ENCODE results near the gene KLHL26. TPM values are rescaled to one million over a fixed set of nuclear protein-coding genes. Genes with fewer than 3 reads are reported as not detected.
A peak's percentile ranks its signal among the peaks of the same experiment; 100 is the strongest.
"Not testable (repeated sequence)": the region's sequence is repeated elsewhere in the genome, so short reads cannot be mapped to it uniquely, and the experiment has no call there.

The KLHL26 gene
- total RNA-seq, 1 experiment from 2014 or later = 5.9 TPM

- no peak for DNase-seq (ENCODE audit: low spot score)
Measured at GRCh38 chr19:18662972-18663732, 26.3 kb downstream of the KLHL26 start.

GRCh38 chr19:18663940-18664530 is 27.2 kb downstream of the KLHL26 start:
- DNase-seq (ENCODE audit: low spot score) = no peak

GRCh38 chr19:18665771-18666202 is 29.0 kb downstream of the KLHL26 start:
- no peak for DNase-seq (ENCODE audit: low spot score)

- DNase-seq (ENCODE audit: low spot score) = no peak
Measured at GRCh38 chr19:18666317-18666716, 29.5 kb downstream of the KLHL26 start.

GRCh38 chr19:18666784-18667183 is 30.0 kb downstream of the KLHL26 start:
- DNase-seq (ENCODE audit: low spot score) = no peak

GRCh38 chr19:18667531-18668251 is 30.9 kb downstream of the KLHL26 start:
- no peak for DNase-seq (ENCODE audit: low spot score)

GRCh38 chr19:18668252-18668631 is 31.4 kb downstream of the KLHL26 start:
- DNase-seq (ENCODE audit: low spot score) = no peak

GRCh38 chr19:18668744-18669523 is 32.1 kb downstream of the KLHL26 start:
- no peak for DNase-seq (ENCODE audit: low spot score)

- DNase-seq (ENCODE audit: low spot score) = no peak
Measured at GRCh38 chr19:18669524-18669817, 32.6 kb downstream of the KLHL26 start.

GRCh38 chr19:18669883-18670282 is 33.1 kb downstream of the KLHL26 start:
- no peak for DNase-seq (ENCODE audit: low spot score)

GRCh38 chr19:18670312-18670711 is 33.5 kb downstream of the KLHL26 start:
- no peak for DNase-seq (ENCODE audit: low spot score)

GRCh38 chr19:18671303-18672043 is 34.6 kb downstream of the KLHL26 start:
- DNase-seq (ENCODE audit: low spot score) = no peak

GRCh38 chr19:18672044-18672451 is 35.2 kb downstream of the KLHL26 start:
- DNase-seq (ENCODE audit: low spot score) = no peak

GRCh38 chr19:18672606-18673337 is 35.9 kb downstream of the KLHL26 start:
- peak; percentile 29 for DNase-seq (ENCODE audit: low spot score)

GRCh38 chr19:18674616-18675015 is 37.8 kb downstream of the KLHL26 start:
- no peak for DNase-seq (ENCODE audit: low spot score)

- no peak for DNase-seq (ENCODE audit: low spot score)
Measured at GRCh38 chr19:18675779-18676178, 39.0 kb downstream of the KLHL26 start.

- no peak for DNase-seq (ENCODE audit: low spot score)
Measured at GRCh38 chr19:18676692-18677091, 39.9 kb downstream of the KLHL26 start.

GRCh38 chr19:18677156-18677555 is 40.3 kb downstream of the KLHL26 start:
- DNase-seq (ENCODE audit: low spot score) = no peak

GRCh38 chr19:18680148-18680547 is 43.3 kb downstream of the KLHL26 start:
- not testable (repeated sequence) for DNase-seq (ENCODE audit: low spot score)

- DNase-seq (ENCODE audit: low spot score) = no peak
Measured at GRCh38 chr19:18682807-18683108, 45.9 kb downstream of the KLHL26 start.
